WERI-Rb-1 (cell line): ENCODE results near the gene KRT6B.
"Not testable (repeated sequence)": the region's sequence is repeated elsewhere in the genome, so short reads cannot be mapped to it uniquely, and the experiment has no call there.

Experiments used
- DNase-seq: peaks from one replicate; pipeline ENCODE4 v3.0.0-alpha.2; 2020
- H3K27ac ChIP-seq: fragments of 250-450 bp; sonication (Bioruptor Pico); 2 replicates; pipeline ENCODE4 v1.5.1; 2020; ENCODE audit warnings: mild to moderate bottlenecking, moderate library complexity
- H3K27me3 ChIP-seq: fragments of 250-450 bp; sonication (Bioruptor Pico); 2 replicates; pipeline ENCODE4 v1.5.1; 2021; ENCODE audit warnings: mild to moderate bottlenecking, low read depth, moderate library complexity; ENCODE audit not compliant: insufficient read depth, severe bottlenecking
- H3K36me3 ChIP-seq: fragments of 250-450 bp; sonication (Bioruptor Pico); 2 replicates; pipeline ENCODE4 v1.5.1; 2020; ENCODE audit warnings: mild to moderate bottlenecking, moderate library complexity
- H3K4me3 ChIP-seq: 2 replicates; pipeline ENCODE4 v1.5.1; 2011; ENCODE audit warnings: low read depth, mild to moderate bottlenecking, control low read depth, low read length
- H3K9me3 ChIP-seq: fragments of 250-450 bp; sonication (Bioruptor Pico); 2 replicates; pipeline ENCODE4 v1.5.1; 2021; ENCODE audit warnings: mild to moderate bottlenecking, moderate library complexity; ENCODE audit not compliant: severe bottlenecking
- CTCF ChIP-seq: IDR thresholded peaks from 2 replicates; pipeline ENCODE4 v1.5.1; 2011; ENCODE audit warnings: low read depth, mild to moderate bottlenecking, control low read depth, inconsistent platforms, low read length

KRT6B gene

DNA sequence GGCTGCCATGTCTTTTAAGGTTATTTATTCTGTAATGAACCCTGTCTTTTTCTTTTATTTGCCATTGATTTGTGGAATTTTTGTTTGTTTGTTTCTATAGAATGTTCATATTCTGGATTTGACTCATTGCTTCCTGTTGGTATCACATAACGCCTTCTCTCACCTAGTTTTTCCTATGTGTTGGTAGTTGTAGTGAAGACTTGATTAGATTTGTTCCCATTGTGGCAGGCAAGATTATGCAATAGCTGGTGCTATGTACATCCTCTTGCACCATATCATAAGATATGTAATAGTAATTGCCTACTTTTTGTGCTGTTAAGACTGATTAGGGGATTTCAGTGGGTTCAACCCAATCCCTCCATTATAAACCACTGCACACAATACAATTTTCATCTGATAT is 3.9 kb upstream of the KRT6B start:
- DNase-seq = no peak
- TF ChIP-seq CTCF = no peak
- no peak overlapping the region for H3K4me3 ChIP-seq
- no peaks in the 10 kb centered on the region for H3K9me3 ChIP-seq
- H3K27ac ChIP-seq = no peak overlapping the region
- H3K27me3 ChIP-seq = peaks cover 85% of the 10 kb centered on the region
- H3K36me3 ChIP-seq = no peaks in the 10 kb centered on the region

DNA sequence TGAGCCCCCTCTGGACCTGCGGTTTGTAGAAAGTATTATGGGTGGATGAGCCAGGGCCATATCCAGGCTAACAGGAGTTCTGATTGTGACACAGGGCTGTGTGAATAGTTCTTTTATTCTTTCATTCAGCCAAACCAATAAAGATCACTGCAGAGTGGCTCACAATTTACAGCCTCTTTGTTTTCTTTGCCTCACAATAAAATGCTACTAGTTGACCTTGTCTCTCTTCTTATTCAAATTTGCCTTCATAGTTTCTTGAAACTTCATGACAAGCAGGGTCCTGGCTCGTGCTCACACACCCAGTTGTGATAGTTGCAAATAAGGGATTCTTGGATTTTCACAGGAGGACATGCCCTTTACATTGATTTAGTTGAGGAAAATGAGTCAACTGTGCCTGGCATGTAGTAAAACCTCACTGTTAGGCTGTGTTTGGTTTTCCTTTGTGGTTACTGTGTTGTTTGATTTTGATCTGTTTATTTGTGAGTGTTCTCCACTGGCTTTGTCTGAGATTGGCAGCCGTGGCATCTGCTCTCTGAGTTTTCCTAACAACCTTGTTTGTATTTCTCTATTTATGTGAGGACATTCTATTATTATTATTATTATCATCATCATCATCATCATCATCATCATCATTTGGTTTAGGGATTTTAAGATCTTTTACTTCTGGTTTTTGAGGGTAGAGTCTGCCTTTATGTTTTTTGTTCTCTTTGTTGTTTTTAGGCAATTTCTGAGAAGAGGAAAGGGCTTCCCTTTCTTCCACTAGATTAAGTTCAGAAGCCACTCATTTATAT is 2.7 kb upstream of the KRT6B start:
- DNase-seq = no peak
- Histone ChIP-seq H3K36me3 (no peaks in the 10 kb centered on the region), H3K9me3 (no peaks in the 10 kb centered on the region), H3K27me3 (peaks cover 72% of the 10 kb centered on the region), H3K27ac (no peak overlapping the region), H3K4me3 (no peak overlapping the region)
- TF ChIP-seq CTCF = no peak

GRCh38 chr12:52448228-52448627 is 3.7 kb downstream of the KRT6B start:
- Histone ChIP-seq H3K36me3 (no peaks in the 10 kb centered on the region), H3K27ac (no peak overlapping the region), H3K9me3 (no peaks in the 10 kb centered on the region), H3K27me3 (peaks cover 64% of the 10 kb centered on the region), H3K4me3 (no peak overlapping the region)
- DNase-seq = no peak
- no peak for TF ChIP-seq CTCF

DNA sequence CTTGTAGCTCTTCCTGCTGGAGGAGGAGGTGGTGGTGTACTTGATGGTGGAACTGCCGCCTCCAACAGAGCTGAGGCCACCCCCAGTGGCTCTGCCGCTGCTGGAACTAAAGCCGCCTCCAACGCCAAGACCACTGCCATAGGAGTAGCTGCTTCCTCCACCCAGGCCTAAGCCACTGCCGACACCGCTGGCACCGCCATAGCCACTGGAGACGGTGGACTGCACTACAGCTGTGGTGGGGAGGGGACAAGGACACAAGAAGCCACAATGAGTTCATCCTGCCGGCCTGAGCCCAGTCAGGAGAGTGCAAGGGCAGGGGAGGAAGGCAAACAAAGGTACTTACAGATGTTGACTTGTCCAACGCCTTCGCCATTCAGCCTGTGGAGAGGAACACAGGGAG is 4.8 kb downstream of the KRT6B start:
- peaks cover 64% of the 10 kb centered on the region for H3K27me3 ChIP-seq
- not testable (repeated sequence) for H3K27ac ChIP-seq, DNase-seq, H3K36me3 ChIP-seq, H3K9me3 ChIP-seq, H3K4me3 ChIP-seq

GRCh38 chr12:52446367-52447045 is 5.4 kb downstream of the KRT6B start:
- Histone ChIP-seq H3K4me3 (no peak overlapping the region), H3K36me3 (no peaks in the 10 kb centered on the region), H3K27me3 (peaks cover 68% of the 10 kb centered on the region), H3K27ac (no peak overlapping the region), H3K9me3 (no peaks in the 10 kb centered on the region)
- no peak for DNase-seq
- TF ChIP-seq CTCF = no peak

GRCh38 chr12:52445876-52446275 is 6.1 kb downstream of the KRT6B start:
- TF ChIP-seq CTCF = no peak
- H3K9me3 ChIP-seq = no peaks in the 10 kb centered on the region
- no peak overlapping the region for H3K27ac ChIP-seq
- H3K36me3 ChIP-seq = no peaks in the 10 kb centered on the region
- peaks cover 74% of the 10 kb centered on the region for H3K27me3 ChIP-seq
- no peak overlapping the region for H3K4me3 ChIP-seq
- DNase-seq = no peak
